Naive thymus-derived CD4-positive, alpha-beta T cell (primary cell): Measurements from ENCODE around the gene BCLAF1. TPM values are rescaled to one million over a fixed set of nuclear protein-coding genes. Genes with fewer than 3 reads are reported as not detected.

Experiments used
- ATAC-seq: fragments of 150-1000 bp; cut with Tn5 transposase; 2 replicates; pipeline ENCODE4 v1.10.0; 2021; ENCODE audit warnings: mild to moderate bottlenecking, moderate library complexity
- CTCF ChIA-PET: fragments of 350-600 bp; sonication (Branson Sonifier 250); formaldehyde crosslinking; loops from one replicate; lab custom pipeline; 2021; ENCODE audit warnings: antibody characterized with exemption; lab: Charles Lee
- POLR2A ChIA-PET: fragments of 350-600 bp; sonication (Branson Sonifier 250); formaldehyde crosslinking; loops from one replicate; lab custom pipeline; 2021; ENCODE audit warnings: antibody characterized with exemption, inconsistent platforms; lab: Charles Lee
- DNase-seq, 9 donors: peaks; one replicate each; pipeline versions ENCODE4 v3.0.0 to v3.0.0-alpha.2; 2020 to 2022; ENCODE audit warnings: mixed read lengths in 1 of 9
- H3K27ac ChIP-seq: one replicate; pipeline ENCODE4 v1.7.0; 2013; ENCODE audit warnings: mild to moderate bottlenecking, low read depth, low read length, moderate library complexity
- H3K27me3 ChIP-seq, 2 donors: one replicate each; pipeline ENCODE4 v1.7.0; 2013; ENCODE audit warnings: low read length in 2 of 2, mild to moderate bottlenecking in 2 of 2, moderate library complexity in 2 of 2; ENCODE audit not compliant: control insufficient read depth in 2 of 2, insufficient read depth in 2 of 2
- H3K36me3 ChIP-seq, 3 experiments: 1 replicate in 2 of 3; 2 replicates in 1 of 3; pipeline ENCODE4 v1.7.0; 2013; ENCODE audit warnings: low read length in 3 of 3, mild to moderate bottlenecking in 3 of 3, moderate library complexity in 1 of 3; ENCODE audit not compliant: insufficient read depth in 3 of 3, control insufficient read depth in 2 of 3
- H3K4me1 ChIP-seq, 2 donors: one replicate each; pipeline ENCODE4 v1.7.0; 2013; ENCODE audit warnings: low read length in 2 of 2, mild to moderate bottlenecking in 2 of 2, moderate library complexity in 1 of 2; ENCODE audit not compliant: control insufficient read depth in 2 of 2, insufficient read depth in 2 of 2
- H3K4me3 ChIP-seq: 2 replicates; pipeline ENCODE4 v1.7.0; 2013; ENCODE audit warnings: mild to moderate bottlenecking, low read length
- H3K9me3 ChIP-seq, 3 experiments: 1 replicate in 2 of 3; 2 replicates in 1 of 3; pipeline ENCODE4 v1.7.0; 2013; ENCODE audit warnings: low read length in 3 of 3; ENCODE audit not compliant: control insufficient read depth in 2 of 3
- H3K27ac Mint-ChIP-seq, 9 donors: one replicate each; pipeline ENCODE4 v1.8.0; 2020 to 2022; ENCODE audit warnings: mixed read lengths in 9 of 9, mild to moderate bottlenecking in 8 of 9, moderate library complexity in 5 of 9, inconsistent platforms in 2 of 9
- H3K27me3 Mint-ChIP-seq, 5 donors: one replicate each; pipeline ENCODE4 v1.8.0; 2021 to 2022; ENCODE audit warnings: mixed read lengths in 5 of 5, mild to moderate bottlenecking in 1 of 5
- H3K36me3 Mint-ChIP-seq, 5 donors: one replicate each; pipeline ENCODE4 v1.8.0; 2020 to 2022; ENCODE audit warnings: mixed read lengths in 5 of 5, mild to moderate bottlenecking in 3 of 5, inconsistent platforms in 1 of 5
- H3K4me1 Mint-ChIP-seq, 7 donors: one replicate each; pipeline ENCODE4 v1.8.0; 2020 to 2022; ENCODE audit warnings: mixed read lengths in 7 of 7, mild to moderate bottlenecking in 3 of 7, inconsistent platforms in 1 of 7
- H3K4me3 Mint-ChIP-seq, 10 donors: one replicate each; pipeline ENCODE4 v1.8.0; 2020 to 2022; ENCODE audit warnings: mild to moderate bottlenecking in 10 of 10, mixed read lengths in 10 of 10, moderate library complexity in 6 of 10, inconsistent platforms in 2 of 10
- H3K9me3 Mint-ChIP-seq, 11 donors: one replicate each; pipeline ENCODE4 v1.8.0; 2020 to 2022; ENCODE audit warnings: mixed read lengths in 11 of 11, mild to moderate bottlenecking in 4 of 11, inconsistent platforms in 1 of 11, moderate library complexity in 1 of 11
- intact Hi-C, 2 donors: fragments of 100-400 bp; cut with micrococcal nuclease; formaldehyde crosslinking; loops; one replicate each; pipeline ENCODE4 v1.15.1; 2023
- polyA plus RNA-seq, 2 donors: library from polyadenylated mRNA; unstranded; fragments of 300-500 nt; fragmentation: Illumina TruSeq; gene quantifications; one replicate each; pipeline ENCODE4 v1.2.3, GENCODE V29; 2021
- total RNA-seq, 6 experiments: library from RNA in 5 of 6; stranded (reverse) in 5 of 6; gene quantifications; 1 replicate in 5 of 6; 2 replicates in 1 of 6; pipeline ENCODE4 v1.2.3 and lab custom pipeline; 2021 to 2026

The BCLAF1 gene
- total and polyA plus RNA-seq, 7 experiments from 2014 or later: 127 to 439 (median 245) TPM

DNA sequence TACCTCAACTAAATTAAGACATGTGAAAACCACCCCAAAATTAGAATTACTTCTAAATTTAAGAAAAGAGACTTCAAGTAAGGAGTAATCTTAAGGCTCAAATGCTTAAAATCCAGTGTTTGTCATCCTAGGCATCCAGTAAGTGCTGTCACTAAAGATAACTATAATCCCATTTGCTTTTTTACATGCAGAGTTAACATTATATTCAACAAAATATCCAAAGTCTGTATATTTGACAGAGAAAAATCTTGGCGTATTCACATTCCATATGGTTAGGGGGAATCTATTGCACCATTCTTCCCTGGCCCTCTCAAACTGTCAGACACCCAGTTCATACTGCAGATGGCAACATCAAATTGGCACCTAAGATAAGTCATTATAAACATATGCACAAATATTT, 56.9 kb downstream of the BCLAF1 start:
- ChIA-PET CTCF (interaction anchor here (0.7 kb wide), 1 partner anchor 8 kb away, joined by 3 read pairs; no protein-coding TSS in a partner anchor), POLR2A (interaction anchor here (0.6 kb wide), 1 partner anchor 333 kb away, joined by 6 read pairs; no protein-coding TSS in a partner anchor)
- DNase-seq: no peak
- H3K9me3 ChIP-seq: no peaks in the 10 kb centered on the region
- ATAC-seq: no peak
- no peak overlapping the region for H3K4me3 ChIP-seq
- H3K27me3 Mint-ChIP-seq: no peaks in the 10 kb centered on the region
- H3K9me3 Mint-ChIP-seq: no peaks in the 10 kb centered on the region
- no peaks in the 10 kb centered on the region for H3K36me3 ChIP-seq
- no peaks in the 10 kb centered on the region for H3K27me3 ChIP-seq
- no peaks in the 10 kb centered on the region for H3K4me1 ChIP-seq
- peaks cover 8 to 28% (median 16%) of the 10 kb centered on the region in 7 donors for H3K4me1 Mint-ChIP-seq
- H3K27ac Mint-ChIP-seq: no peak overlapping the region
- intact Hi-C loops: no loop called here
- H3K27ac ChIP-seq: no peak overlapping the region
- H3K36me3 Mint-ChIP-seq: peaks cover 0 to 26% (median 4%) of the 10 kb centered on the region in 5 donors
- H3K4me3 Mint-ChIP-seq: no peak overlapping the region

DNA sequence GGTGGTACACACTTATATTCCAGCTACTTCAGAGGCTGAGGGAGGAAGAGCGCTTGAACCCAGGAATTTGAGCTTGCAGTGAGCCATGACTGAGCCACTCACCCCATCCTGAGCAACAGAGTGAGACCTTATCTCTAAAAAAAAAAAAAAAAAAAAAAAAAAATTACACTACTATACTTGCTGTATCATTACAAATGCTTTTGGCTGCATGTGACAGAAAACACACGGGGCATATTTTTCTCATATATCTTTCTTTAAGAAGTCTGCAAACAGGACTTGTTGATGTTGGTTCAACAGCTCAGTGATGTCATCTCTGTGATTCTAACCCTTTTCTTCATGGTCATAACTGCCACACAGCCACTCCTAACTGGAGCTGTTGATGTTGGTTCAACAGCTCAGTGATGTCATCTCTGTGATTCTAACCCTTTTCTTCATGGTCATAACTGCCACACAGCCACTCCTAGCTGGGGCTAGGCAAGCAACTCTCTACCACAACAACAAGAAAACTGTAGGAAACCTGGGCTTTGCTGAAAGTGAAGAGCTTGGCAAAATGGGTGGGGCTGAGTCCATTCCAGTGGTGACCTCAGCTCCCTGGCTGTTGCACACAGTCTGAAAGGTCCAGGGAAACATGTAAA, 59.3 kb downstream of the BCLAF1 start:
- ATAC-seq (no peak), DNase-seq (no peak)
- Histone ChIP-seq H3K36me3 (no peaks in the 10 kb centered on the region), H3K27ac (no peak overlapping the region), H3K4me3 (no peak overlapping the region), H3K4me1 (no peaks in the 10 kb centered on the region), H3K9me3 (no peaks in the 10 kb centered on the region), H3K27me3 (no peaks in the 10 kb centered on the region)
- intact Hi-C loops: no loop called here
- ChIA-PET CTCF (interaction anchor here (0.7 to 1.1 kb wide), 2 partner anchors 426 to 724 kb away, joined by 3 read pairs; no protein-coding TSS in a partner anchor), POLR2A (interaction anchor here (0.8 kb wide), 1 partner anchor 59 kb away, joined by 3 read pairs; the partner anchor contains the start of gene BCLAF1)
- Mint-ChIP-seq H3K4me3 (no peak overlapping the region), H3K27me3 (no peaks in the 10 kb centered on the region), H3K4me1 (peaks cover 0 to 26% (median 6%) of the 10 kb centered on the region in 7 donors), H3K36me3 (peaks cover 0 to 17% (median 3%) of the 10 kb centered on the region in 5 donors), H3K9me3 (no peaks in the 10 kb centered on the region), H3K27ac (peak overlapping the region in 1 of 9 donors; percentile 43)

DNA sequence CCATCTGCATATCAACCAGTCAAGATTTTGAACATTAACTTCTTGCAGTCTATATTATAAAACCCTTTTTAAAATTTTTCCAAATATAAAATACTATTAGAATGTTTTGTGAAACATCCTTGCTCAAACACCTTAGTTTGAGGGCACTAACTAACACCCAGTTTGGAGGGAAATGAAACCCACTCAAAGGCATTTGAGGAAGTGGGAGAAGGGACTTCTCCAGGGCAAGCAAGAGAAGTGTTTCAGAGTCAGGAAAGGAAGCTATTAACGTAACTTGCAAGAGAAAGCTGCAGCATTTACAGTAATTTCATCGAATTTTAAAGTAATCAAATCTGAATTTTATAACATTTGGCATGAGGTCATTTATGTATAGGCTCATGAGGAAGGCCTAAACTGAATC, 60.8 kb downstream of the BCLAF1 start:
- Histone ChIP-seq H3K27ac (no peak overlapping the region), H3K4me3 (no peak overlapping the region), H3K4me1 (no peaks in the 10 kb centered on the region), H3K36me3 (no peaks in the 10 kb centered on the region), H3K9me3 (no peaks in the 10 kb centered on the region), H3K27me3 (no peaks in the 10 kb centered on the region)
- ChIA-PET POLR2A (no interaction called here), CTCF (interaction anchor here (0.6 kb wide), 1 partner anchor 553 kb away, joined by 4 read pairs; no protein-coding TSS in a partner anchor)
- Mint-ChIP-seq H3K27me3 (no peaks in the 10 kb centered on the region), H3K4me3 (no peak overlapping the region), H3K9me3 (peaks cover 0 to 3% (median 0%) of the 10 kb centered on the region in 11 donors), H3K4me1 (peaks cover 0 to 23% (median 6%) of the 10 kb centered on the region in 7 donors), H3K27ac (peak overlapping the region in 1 of 9 donors; percentile 28), H3K36me3 (peaks cover 0 to 16% (median 0%) of the 10 kb centered on the region in 5 donors)
- DNase-seq (no peak), ATAC-seq (no peak)
- intact Hi-C loops: loop anchor here in 1 of 2 donors (5.0 kb wide), 2 partner anchors 197 to 377 kb away; partner anchors contain the start of gene PDE7B

DNA sequence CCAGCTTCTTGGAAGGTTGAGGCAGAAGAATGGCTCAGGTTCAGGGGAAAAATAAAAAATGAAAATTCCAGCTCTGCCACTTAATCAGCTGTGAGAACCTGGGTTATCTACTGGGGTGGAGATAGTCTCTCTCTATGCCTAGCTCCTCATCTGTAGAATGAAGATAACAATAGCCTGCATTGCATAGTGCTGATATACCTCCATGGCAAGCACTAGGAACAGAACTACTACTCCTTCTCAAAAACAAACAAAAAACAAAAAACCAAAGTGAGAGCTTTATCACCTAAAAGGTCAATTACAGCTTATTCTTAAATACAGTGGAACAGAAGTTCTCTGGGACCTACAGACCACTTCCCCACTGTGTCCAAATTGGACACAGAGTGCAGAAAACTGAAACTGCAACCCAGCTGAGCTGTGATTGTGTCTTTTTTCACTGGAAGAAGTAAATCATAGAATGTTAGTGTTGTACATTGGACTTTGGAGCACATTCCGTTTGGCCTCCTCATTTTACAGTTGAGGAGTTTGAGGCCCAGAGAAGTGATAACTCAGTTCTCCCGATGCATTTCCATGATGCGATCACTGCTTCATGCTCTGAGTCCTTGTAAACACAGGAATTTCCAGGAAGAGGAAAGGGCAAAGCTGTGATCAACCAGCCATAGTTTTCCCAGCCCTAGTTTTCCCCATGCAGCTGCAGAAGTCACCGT, 62.8 kb downstream of the BCLAF1 start:
- Mint-ChIP-seq H3K9me3 (peaks cover 0 to 3% (median 0%) of the 10 kb centered on the region in 11 donors), H3K27me3 (no peaks in the 10 kb centered on the region), H3K27ac (peak overlapping the region in 2 of 9 donors; percentile 23 to 58), H3K36me3 (peaks cover 0 to 18% (median 0%) of the 10 kb centered on the region in 5 donors), H3K4me1 (peaks cover 0 to 23% (median 6%) of the 10 kb centered on the region in 7 donors), H3K4me3 (peak overlapping the region in 9 of 10 donors; percentile 4 to 73 (median 60))
- DNase-seq (no peak), ATAC-seq (peak; percentile 32)
- H3K27me3 ChIP-seq: no peaks in the 10 kb centered on the region
- ChIA-PET CTCF (interaction anchor here (0.5 to 2.5 kb wide), 31 partner anchors 8 to 885 kb away, joined by 3 to 38 read pairs (median 3); partner anchors contain the start of gene MTFR2), POLR2A (interaction anchor here (1.8 kb wide), 1 partner anchor 64 kb away, joined by 5 read pairs; no protein-coding TSS in a partner anchor)
- no peaks in the 10 kb centered on the region for H3K9me3 ChIP-seq
- no peak overlapping the region for H3K27ac ChIP-seq
- H3K4me3 ChIP-seq: no peak overlapping the region
- no peaks in the 10 kb centered on the region for H3K36me3 ChIP-seq
- no peaks in the 10 kb centered on the region for H3K4me1 ChIP-seq
- intact Hi-C loops: loop anchor here (1.0 to 5.0 kb wide), 9 partner anchors 90 to 776 kb away; partner anchors contain the start of gene PDE7B (in 1 of the 2)

DNA sequence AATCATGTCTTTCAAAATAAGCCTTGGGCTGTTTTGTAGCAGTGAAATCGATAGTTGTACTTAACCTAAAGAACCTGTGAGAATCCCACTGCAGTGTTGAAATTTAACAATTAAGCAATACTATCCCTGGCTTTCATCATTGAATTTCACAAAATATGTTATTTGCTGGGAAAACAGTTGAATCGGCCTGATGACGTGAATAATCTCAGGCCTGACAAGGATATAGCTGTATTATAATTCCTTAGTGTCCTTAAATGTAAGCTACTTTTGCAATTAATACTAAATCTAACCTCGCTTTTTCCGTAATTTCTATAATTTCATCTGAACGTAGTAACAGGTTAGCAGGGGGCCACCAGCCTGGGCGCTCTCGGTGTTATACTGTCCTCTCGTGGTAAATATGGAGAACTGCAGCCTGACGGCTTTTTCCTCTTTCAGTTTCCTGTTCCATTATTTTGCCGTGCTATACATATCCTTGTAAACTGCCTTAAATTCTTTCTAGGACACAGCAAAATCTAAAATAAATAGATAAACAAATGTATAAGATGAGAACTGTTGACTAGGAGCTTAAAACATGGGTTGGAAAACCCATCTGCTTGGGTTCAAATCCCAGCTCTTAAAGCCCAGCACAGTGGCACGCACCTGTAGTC, 63.5 kb downstream of the BCLAF1 start:
- intact Hi-C loops: loop anchor here (1.0 to 5.0 kb wide), 9 partner anchors 91 to 775 kb away; partner anchors contain the start of gene PDE7B (in 1 of the 2)
- Histone ChIP-seq H3K27ac (no peak overlapping the region), H3K36me3 (no peaks in the 10 kb centered on the region), H3K9me3 (no peaks in the 10 kb centered on the region), H3K4me3 (no peak overlapping the region), H3K27me3 (no peaks in the 10 kb centered on the region), H3K4me1 (no peaks in the 10 kb centered on the region)
- ChIA-PET CTCF (interaction anchor here (0.6 to 2.5 kb wide), 32 partner anchors 8 to 779 kb away, joined by 3 to 38 read pairs (median 3); partner anchors contain the start of gene MTFR2), POLR2A (interaction anchor here (1.8 kb wide), 1 partner anchor 64 kb away, joined by 5 read pairs; no protein-coding TSS in a partner anchor)
- Mint-ChIP-seq H3K27me3 (no peaks in the 10 kb centered on the region), H3K4me1 (peaks cover 0 to 23% (median 6%) of the 10 kb centered on the region in 7 donors), H3K27ac (peak overlapping the region in 1 of 9 donors; percentile 6), H3K36me3 (peaks cover 0 to 18% (median 0%) of the 10 kb centered on the region in 5 donors), H3K4me3 (peak overlapping the region in 9 of 10 donors; percentile 4 to 73 (median 60)), H3K9me3 (peaks cover 0 to 3% (median 0%) of the 10 kb centered on the region in 11 donors)
- ATAC-seq: peak; percentile 95
- peak; percentile 25 to 68 (median 57) for DNase-seq
